Measurements from ENCODE around the gene KLF5.

DNA sequence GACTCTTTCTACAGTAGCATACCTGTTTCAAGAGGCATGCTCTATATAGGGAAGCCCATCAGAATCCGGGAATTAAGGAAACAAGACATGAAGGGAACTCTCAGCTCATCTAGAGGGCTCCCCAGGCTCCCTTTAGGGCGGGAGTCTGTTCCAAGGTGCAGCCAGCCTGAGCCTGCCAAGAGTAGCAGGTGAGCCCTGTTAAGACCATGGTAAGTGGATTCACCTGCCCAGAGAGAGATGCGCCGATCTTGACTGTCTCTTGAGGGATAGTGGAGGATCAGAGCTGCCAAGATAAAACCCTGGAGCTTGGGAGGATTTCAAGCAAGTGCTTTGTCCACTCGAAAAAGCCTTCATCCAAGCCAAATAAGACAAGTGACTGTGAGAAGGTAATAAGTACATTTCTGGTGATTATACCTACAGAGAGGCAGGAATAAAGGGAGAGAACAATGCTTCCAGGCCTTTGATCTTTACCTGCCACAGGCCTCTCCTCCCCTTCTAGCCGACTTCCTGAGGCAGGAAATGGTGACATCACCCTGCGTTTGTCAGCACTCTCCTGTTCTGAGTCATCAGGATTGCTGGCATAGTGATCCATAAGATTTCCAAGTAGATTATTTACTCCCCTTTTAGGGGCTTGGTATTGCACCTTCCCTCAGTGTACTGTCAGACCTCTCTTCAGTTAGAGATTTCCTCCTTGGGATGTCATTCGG is 31.5 kb downstream of the KLF5 start:
- TF ChIP-seq, protein P1, sequence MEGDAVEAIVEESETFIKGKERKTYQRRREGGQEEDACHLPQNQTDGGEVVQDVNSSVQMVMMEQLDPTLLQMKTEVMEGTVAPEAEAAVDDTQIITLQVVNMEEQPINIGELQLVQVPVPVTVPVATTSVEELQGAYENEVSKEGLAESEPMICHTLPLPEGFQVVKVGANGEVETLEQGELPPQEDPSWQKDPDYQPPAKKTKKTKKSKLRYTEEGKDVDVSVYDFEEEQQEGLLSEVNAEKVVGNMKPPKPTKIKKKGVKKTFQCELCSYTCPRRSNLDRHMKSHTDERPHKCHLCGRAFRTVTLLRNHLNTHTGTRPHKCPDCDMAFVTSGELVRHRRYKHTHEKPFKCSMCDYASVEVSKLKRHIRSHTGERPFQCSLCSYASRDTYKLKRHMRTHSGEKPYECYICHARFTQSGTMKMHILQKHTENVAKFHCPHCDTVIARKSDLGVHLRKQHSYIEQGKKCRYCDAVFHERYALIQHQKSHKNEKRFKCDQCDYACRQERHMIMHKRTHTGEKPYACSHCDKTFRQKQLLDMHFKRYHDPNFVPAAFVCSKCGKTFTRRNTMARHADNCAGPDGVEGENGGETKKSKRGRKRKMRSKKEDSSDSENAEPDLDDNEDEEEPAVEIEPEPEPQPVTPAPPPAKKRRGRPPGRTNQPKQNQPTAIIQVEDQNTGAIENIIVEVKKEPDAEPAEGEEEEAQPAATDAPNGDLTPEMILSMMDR (IDR thresholded peaks at IDR 0.05; ENCODE audit: low read depth, low read length) = no peak
- no peak for TF ChIP-seq POLR2A (IDR thresholded peaks at IDR 0.05; ENCODE audit: extremely low read depth, insufficient read length)

All from NB4 (cell line).